Loucy (cell line): Measurements from ENCODE around the gene DMPK.

Source experiments
- H2AFZ ChIP-seq: fragments of 200-600 bp; sonication (generic); 2 replicates; pipeline ENCODE4 v1.6.0; 2016; ENCODE audit warnings: antibody characterized with exemption, mild to moderate bottlenecking, low read length, moderate library complexity
- H3F3A ChIP-seq: fragments of 200-600 bp; 2 replicates; pipeline ENCODE4 v1.6.0; 2016; ENCODE audit warnings: antibody characterized with exemption, low read depth, mild to moderate bottlenecking
- H3K27me3 ChIP-seq: fragments of 200-600 bp; sonication (generic); 2 replicates; pipeline ENCODE4 v1.6.1; 2014; ENCODE audit warnings: low read length, mild to moderate bottlenecking; ENCODE audit not compliant: insufficient read depth, poor library complexity, severe bottlenecking
- H3K36me3 ChIP-seq: fragments of 200-600 bp; sonication (generic); 2 replicates; pipeline ENCODE4 v1.6.1; 2016; ENCODE audit warnings: low read length; ENCODE audit not compliant: insufficient read depth
- H3K4me1 ChIP-seq: fragments of 200-600 bp; sonication (generic); 2 replicates; pipeline ENCODE4 v1.5.1; 2014; ENCODE audit warnings: low read length, mild to moderate bottlenecking; ENCODE audit not compliant: insufficient read depth, poor library complexity, severe bottlenecking
- H3K4me2 ChIP-seq: fragments of 200-600 bp; sonication (generic); 2 replicates; pipeline ENCODE4 v1.6.0; 2014; ENCODE audit warnings: antibody characterized with exemption, low read length, low read depth, mild to moderate bottlenecking; ENCODE audit not compliant: poor library complexity, severe bottlenecking
- H3K4me3 ChIP-seq: fragments of 200-600 bp; sonication (generic); 2 replicates; pipeline ENCODE4 v1.5.1; 2014; ENCODE audit warnings: low read length, mild to moderate bottlenecking, mixed read lengths; ENCODE audit not compliant: poor library complexity, severe bottlenecking
- H3K79me2 ChIP-seq: fragments of 200-600 bp; sonication (generic); 2 replicates; pipeline ENCODE4 v1.6.1; 2014; ENCODE audit warnings: low read length; ENCODE audit not compliant: insufficient read depth
- H3K9ac ChIP-seq: fragments of 200-600 bp; sonication (generic); 2 replicates; pipeline ENCODE4 v1.6.0; 2014; ENCODE audit warnings: mild to moderate bottlenecking, low read depth, low read length, moderate library complexity; ENCODE audit not compliant: poor library complexity, severe bottlenecking
- H3K9me2 ChIP-seq: fragments of 200-600 bp; sonication (generic); replicated peaks from 2 replicates; pipeline ENCODE4 v1.6.1; 2016; ENCODE audit warnings: low read depth, low read length, mixed read lengths
- H3K9me3 ChIP-seq: fragments of 200-600 bp; sonication (generic); 2 replicates; pipeline ENCODE4 v1.6.1; 2014; ENCODE audit warnings: mild to moderate bottlenecking, antibody characterized with exemption, low read length, low read depth; ENCODE audit not compliant: insufficient read depth
- H4K20me1 ChIP-seq: fragments of 200-600 bp; sonication (generic); 2 replicates; pipeline ENCODE4 v1.6.0; 2014; ENCODE audit warnings: antibody characterized with exemption, low read length, mild to moderate bottlenecking; ENCODE audit not compliant: insufficient read depth, poor library complexity, severe bottlenecking
- CTCF ChIP-seq: fragments of 200-600 bp; sonication (generic); conservative IDR thresholded peaks from 2 replicates; pipeline ENCODE4 v1.5.1; 2014; ENCODE audit warnings: mild to moderate bottlenecking, antibody characterized with exemption, low read length
- EZH2phosphoT487 ChIP-seq: fragments of 200-600 bp; IDR thresholded peaks from 2 replicates; pipeline ENCODE4 v1.6.1; 2018; ENCODE audit warnings: antibody characterized with exemption, mild to moderate bottlenecking, moderate library complexity, borderline replicate concordance

Gene DMPK

GRCh38 chr19:45827459-45828093 is 45.3 kb upstream of the DMPK start:
- Histone ChIP-seq H3K4me1 (no peaks in the 10 kb centered on the region), H3K27me3 (no peaks in the 10 kb centered on the region), H3K79me2 (no peaks in the 10 kb centered on the region), H3F3A (no peaks in the 10 kb centered on the region), H3K9me2 (no peaks in the 10 kb centered on the region), H2AFZ (no peak overlapping the region), H4K20me1 (no peaks in the 10 kb centered on the region), H3K9ac (no peak overlapping the region), H3K36me3 (peaks cover 87% of the 10 kb centered on the region; the same call in 1 of the 2 replicates), H3K4me3 (no peak overlapping the region), H3K9me3 (no peaks in the 10 kb centered on the region), H3K4me2 (no peak overlapping the region)
- TF ChIP-seq EZH2phosphoT487 (no peak), CTCF (no peak)

- Histone ChIP-seq H3K79me2 (no peaks in the 10 kb centered on the region), H3F3A (no peaks in the 10 kb centered on the region), H3K36me3 (peaks cover 84% of the 10 kb centered on the region; the same call in 1 of the 2 replicates), H3K27me3 (no peaks in the 10 kb centered on the region), H2AFZ (no peak overlapping the region), H3K9me2 (no peaks in the 10 kb centered on the region), H4K20me1 (no peaks in the 10 kb centered on the region), H3K4me2 (no peak overlapping the region), H3K9ac (no peak overlapping the region), H3K9me3 (no peaks in the 10 kb centered on the region), H3K4me3 (no peak overlapping the region), H3K4me1 (no peaks in the 10 kb centered on the region)
- TF ChIP-seq CTCF = no peak
Observed at GRCh38 chr19:45826934-45827333, 44.6 kb upstream of the DMPK start.

GRCh38 chr19:45825917-45826893 is 43.9 kb upstream of the DMPK start:
- H3K9me3 ChIP-seq = no peaks in the 10 kb centered on the region
- H3K9ac ChIP-seq = no peak overlapping the region
- H3F3A ChIP-seq = no peaks in the 10 kb centered on the region
- no peaks in the 10 kb centered on the region for H3K4me1 ChIP-seq
- peaks cover 77% of the 10 kb centered on the region; the same call in 1 of the 2 replicates for H3K36me3 ChIP-seq
- H2AFZ ChIP-seq = no peak overlapping the region
- no peaks in the 10 kb centered on the region for H3K9me2 ChIP-seq
- H3K4me3 ChIP-seq = no peak overlapping the region
- no peaks in the 10 kb centered on the region for H4K20me1 ChIP-seq
- H3K79me2 ChIP-seq = no peaks in the 10 kb centered on the region
- no peak for TF ChIP-seq CTCF
- TF ChIP-seq EZH2phosphoT487 = no peak
- H3K27me3 ChIP-seq = no peaks in the 10 kb centered on the region
- H3K4me2 ChIP-seq = no peak overlapping the region
